HG03571 (cell line): ENCODE results near the gene TMEM156.
"Not testable (repeated sequence)": the region's sequence is repeated elsewhere in the genome, so short reads cannot be mapped to it uniquely, and the experiment has no call there.

Experiments
- ATAC-seq: cut with Tn5 transposase; IDR thresholded peaks from one replicate; pipeline ENCODE4 v1.9.1; 2021; ENCODE audit not compliant: unreplicated experiment

The TMEM156 gene

DNA sequence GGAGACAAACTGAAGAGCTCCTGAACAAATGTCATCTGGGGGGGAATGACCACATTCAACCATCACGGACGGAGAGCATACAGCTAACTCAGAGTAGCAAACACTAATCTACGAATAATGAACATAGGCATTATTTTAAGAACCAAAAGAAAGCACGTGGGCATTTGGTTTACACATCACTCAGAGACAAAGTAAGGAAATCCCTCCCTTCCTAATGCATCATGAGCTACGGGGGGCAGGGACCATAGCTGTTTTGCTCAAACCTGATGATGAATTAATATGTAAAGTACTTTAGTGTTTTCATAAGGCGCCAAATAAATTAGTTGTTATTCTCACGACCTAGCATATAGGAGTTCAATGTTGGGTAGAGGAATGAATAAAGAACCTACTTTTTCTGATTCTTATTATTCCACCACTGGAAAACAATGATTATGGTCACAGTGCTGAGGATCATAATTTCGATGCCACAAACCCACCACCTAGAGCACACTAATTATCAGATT is 11.7 kb upstream of the TMEM156 start:
- no peak for ATAC-seq

DNA sequence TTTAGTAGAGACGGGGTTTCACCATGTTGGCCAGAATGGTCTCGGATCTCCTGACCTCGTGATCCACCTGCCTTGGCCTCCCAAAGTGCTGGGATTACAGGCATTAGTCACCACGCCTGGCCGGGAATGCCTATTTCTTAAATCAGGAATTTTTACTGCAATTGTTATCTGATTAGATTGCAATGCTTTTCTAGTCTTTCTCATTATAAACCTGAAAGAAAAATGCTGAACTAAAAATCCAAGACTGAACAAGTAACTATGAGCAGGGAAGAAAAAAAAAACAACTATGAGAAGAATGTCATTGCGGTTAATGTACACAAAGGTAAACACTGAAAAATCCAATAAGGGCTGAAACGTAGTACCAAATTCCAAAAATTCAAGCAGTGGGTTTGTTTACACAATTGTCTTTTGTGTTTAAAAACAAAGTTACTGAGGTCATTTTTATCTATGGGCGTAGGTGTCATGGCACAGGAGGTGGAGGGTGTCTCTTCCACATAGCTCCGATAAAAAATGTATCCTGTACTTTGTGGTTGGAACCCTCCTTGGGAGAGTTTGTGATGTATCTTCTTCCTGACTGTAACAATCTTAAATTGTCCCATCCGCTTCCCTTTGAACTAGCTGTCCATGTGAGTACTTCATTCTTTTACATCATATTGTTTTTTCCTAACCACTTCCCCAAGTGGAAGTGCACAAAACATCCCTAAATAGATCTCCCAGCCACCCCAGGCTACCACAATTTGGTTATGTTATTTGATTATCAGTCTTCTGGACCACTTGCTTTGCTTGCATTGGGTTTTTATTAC is 11.1 kb upstream of the TMEM156 start:
- no peak for ATAC-seq

DNA sequence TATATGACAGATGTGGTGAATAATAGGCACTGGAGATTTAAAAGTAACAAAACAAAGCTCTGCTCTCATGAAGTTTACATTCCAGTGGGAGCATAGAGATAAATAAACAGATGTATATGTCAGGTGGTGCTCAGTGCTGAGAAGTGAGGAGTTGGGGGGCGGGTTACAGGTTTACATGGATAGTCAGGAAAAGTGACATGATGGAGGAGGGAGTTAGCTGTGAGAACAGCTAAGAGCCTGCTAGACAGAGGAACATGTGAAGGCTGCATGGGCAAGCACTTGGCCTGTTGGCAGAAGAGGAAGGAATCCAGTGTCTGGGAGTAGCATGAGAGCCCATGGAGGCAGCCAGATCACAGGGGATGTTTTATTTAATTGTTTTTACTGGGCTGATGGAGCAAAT is 10.2 kb upstream of the TMEM156 start:
- no peak for ATAC-seq

DNA sequence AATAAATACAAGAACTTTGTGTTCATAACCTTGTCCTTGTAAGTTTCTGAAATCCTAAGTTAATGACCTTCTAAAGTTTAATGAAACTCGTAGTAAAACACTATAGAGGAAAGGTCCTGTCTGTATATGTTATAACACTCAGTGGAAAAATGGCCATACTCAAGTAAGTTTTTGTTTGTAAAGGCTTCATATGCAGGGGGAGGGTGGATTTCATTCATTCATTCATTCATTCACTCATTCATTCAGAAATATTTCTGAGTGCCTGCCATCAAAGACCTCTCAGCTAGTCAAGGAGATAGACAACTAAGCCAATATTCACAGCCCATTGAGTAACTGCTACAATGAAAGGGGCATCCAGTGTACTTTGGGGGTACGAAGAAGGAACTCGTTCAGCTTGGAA is 6.9 kb upstream of the TMEM156 start:
- no peak for ATAC-seq

DNA sequence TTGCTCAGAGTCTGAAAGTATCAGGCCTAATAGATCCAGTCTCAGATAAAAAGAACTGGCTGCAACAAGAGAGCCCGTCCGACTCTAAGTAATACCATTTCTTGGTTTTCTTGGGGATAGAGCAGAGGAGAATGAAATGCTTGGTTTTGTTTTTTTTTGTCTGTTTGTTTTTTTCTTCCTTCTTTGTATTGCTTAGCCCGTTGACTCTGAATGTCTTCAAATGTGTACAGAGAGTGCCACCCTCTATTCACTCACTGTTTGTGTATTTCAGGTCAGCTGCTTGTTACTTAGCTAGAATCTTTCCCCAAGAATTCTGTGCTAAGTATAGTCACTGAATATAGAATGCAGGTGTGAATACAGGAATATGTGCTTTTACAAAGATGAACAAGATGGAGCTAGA is 5.7 kb upstream of the TMEM156 start:
- no peak for ATAC-seq

DNA sequence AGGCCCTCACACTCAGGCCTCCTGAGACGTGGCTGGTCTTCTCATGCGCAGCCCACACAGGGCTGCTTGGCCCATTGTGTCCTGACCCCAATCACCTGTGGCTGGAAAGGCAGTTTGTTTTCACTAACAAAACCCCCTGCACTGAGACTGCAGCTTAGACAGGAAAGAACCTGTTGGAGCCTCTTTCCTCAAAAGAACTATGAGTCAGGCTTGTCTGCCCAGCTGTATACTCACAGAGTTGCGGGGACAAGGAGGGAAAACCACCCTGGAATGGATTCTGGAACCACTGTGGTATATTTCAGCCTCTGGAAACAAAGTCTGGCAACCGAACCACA is 5.2 kb upstream of the TMEM156 start:
- no peak for ATAC-seq

DNA sequence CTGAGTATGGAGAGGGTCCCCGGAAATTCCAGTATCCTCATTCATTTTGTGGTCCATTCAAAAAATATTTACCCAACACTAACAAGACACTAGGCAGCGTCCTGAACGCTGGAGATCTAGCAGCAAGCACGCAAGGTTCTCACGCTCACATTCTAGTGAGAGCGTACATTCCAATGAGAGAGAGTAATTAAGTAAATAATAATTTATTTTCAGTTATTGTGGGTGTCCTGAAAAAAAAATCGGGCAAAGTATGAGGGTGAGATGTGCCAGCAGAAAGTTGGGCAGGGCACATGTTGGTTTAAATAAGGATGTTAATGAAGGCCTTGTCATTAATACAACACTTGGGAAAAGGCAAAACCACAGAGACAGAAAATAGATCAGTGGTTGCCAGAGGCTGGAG is 4.0 kb upstream of the TMEM156 start:
- ATAC-seq: no peak

DNA sequence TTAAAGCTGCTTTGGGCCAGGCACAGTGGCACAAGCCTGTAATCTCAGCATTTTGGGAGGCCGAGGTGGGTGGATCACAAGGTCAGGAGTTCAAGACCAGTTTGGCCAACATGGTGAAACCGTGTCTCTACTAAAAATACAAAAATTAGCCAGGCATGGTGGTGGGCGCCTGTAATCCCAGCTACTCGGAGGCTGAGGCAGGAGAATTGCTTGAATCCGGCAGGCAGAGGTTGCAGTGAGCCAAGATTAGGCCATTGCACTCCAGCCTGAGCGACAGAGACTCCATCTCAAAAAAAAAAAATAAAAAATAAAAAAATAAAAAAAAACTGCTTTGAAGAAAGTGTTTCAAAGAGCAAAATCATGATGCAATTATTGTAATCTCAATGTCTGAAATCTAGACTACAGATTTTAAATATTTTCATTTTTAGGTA is 604 bp downstream of the TMEM156 start:
- ATAC-seq: not testable (repeated sequence)

DNA sequence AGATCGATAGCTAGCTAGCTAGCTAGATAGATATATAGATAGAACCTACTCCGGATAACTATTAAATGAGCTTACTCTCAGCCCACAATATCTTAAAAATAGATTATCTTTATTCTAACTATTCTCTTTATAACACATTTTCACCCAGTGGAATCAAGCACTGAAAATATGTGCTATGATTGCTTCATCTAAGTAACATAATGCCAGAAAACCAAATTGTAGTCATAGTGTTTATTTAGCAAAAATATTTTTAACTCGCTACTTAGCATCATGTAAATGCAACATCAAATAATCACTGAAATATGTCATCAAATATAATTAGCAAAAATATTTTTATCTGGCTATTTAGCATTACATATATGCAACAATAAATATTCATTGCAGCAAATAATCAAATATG is 1.5 kb downstream of the TMEM156 start:
- no peak for ATAC-seq

DNA sequence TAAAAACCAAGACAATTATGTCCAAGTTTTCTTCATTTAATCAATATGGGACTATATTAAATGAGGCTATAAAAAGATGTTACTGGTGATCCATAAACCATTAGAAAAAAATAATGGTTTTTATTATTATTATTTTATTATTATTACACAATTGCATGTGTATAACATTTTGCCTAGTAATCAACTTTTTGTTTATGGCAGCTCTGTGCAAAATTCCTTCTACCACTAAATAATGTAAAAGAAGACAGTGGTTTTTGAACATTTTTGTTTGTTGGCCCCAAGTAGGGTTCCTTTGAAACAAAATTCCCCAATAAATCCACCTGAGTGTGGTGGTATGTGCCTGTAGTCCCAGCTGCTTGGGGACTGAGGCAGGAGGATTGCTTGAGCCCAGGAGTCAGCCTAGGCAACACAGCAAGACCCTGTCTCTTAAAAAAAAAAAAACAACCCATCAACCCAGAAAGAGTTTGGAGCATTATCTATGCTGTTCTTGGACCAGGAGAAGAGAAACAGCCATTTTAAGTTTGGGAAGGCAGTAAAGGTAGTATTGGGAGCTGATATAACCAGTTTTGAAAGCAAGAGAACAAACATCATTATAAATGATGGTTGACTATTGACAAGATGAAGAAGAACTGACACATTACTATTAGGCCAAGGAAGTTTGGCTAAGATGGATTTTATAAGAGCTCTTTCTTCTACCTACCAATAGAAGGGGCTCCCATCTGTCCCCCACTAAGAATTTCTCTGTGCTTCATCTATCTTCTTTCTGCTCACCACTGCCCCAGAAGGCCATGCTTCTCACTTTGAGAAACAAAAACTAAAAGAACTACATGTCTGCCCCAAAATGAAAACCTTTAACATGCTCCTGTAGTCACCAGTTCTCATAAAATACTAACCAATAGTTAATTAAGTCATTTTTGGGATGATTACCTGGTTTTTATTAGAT is 2.2 kb downstream of the TMEM156 start:
- no peak for ATAC-seq

DNA sequence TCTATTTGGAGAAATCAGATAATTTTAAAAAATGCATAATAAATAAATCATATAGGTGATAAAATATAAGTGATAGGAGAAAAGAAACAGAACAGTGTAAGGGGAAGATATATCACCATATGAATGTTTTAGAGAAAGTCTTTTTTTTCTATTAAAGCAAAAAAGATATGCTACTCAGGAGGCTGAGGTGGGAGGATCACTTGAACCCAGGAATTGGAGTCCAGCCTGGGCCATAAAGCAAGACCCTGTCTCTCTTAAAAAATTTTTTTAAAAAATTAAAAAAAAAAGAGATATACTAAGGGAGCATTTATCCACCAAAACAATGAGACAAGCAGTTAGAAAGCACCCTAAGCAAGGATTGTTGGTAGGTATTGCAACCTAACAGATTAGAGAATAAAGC is 6.1 kb downstream of the TMEM156 start:
- ATAC-seq: no peak

DNA sequence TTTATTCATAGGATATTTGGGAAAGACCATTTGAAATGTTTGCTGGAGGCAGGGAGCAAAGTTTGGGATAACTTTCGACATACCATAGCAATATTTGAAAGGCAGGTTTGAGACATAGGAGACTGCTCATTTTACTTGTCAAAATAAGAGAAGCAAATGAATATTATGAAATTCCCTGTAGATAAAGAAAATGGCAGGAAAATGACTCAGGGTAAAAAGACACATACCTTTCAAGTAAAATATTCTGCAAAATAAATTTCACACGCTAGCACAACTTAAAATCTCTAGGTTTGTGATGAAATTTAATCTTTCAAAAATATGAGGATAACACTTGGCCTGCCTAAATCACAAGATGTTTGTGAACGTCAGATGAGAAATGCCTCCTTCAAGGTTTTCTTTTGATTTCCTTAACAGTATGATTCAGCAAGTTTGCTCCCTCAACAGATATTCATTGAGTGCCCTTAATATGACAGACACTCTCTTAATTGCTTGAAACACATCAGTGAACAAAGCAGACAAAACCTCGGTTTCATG is 6.6 kb downstream of the TMEM156 start:
- ATAC-seq: no peak

DNA sequence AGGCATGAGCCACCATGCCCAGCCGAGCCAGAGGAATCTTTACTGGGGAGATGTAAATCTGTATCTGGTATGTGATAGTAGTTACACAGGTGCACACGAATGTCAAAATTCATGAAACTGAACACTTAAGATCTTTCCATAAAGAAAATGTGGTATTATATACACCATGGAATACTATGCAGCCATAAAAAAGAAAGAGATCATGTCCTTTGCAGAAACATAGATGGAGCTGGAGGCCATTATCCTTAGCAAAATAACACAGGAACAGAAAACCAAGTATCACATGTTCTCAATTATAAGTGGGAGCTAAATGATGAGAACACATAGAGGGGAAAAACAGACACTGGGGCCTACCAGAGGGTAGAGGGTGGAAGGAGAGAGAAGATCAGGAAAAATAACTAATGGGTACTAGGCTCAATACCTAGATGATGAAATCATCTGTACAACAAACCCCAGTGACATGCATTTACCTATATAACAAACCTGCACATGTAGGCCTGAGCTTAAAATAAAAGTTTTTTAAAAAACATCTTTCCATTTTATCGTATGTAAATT is 7.8 kb downstream of the TMEM156 start:
- ATAC-seq: no peak

DNA sequence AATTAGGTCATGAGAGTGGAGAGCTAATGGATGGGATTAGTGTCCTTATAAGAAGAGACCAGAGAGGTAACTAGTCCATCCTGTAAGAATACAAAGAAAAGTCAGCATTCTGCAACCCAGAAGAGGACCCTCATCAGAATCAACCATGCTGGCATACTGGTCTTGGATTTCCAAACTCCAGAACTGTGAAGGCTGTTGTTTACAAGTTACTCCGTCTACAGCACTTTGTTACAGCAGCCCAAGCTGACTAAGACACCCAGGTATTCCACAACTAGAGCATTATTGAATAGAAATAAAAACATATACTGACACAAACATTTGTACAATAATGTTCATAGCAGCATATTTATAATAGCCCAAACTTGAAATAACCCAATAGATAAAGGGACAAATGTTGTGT is 9.2 kb downstream of the TMEM156 start:
- ATAC-seq: no peak

DNA sequence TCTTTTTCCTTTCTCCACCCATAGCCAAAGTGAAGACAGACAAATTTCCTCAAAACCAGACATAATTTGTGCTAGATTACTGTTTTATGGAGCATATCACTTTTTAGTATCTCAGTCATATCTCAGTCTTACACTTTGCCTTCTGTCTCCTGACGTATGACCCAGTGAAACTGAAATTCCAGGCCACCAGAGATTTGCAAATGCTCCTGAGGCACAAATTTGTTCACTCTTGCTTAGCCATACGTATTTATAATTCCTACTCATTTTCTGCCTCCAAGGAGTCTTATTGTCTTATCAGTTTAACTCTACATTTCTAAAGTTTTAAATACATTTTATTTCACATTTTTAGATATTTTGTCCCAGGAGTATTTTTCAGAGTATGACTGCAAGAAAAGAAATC is 10.0 kb downstream of the TMEM156 start:
- ATAC-seq: no peak

DNA sequence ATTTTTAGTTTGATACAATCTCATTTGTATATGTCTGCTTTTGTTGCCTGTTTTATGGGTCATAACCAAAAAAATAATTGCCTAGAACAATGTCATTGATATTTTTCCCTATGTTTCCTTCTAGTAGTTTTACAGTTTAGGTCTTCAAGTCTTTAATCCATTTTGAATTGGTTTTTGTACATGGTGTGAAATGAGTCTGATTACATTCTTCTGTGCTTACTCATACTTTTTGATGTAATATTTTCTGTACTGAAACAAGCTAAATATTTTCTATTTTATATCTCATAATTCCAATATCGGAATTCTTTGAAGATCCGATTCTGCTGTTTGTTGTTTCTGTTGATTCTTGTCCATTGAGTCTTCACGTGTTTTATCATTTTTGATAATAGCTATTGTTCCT is 10.6 kb downstream of the TMEM156 start:
- no peak for ATAC-seq

DNA sequence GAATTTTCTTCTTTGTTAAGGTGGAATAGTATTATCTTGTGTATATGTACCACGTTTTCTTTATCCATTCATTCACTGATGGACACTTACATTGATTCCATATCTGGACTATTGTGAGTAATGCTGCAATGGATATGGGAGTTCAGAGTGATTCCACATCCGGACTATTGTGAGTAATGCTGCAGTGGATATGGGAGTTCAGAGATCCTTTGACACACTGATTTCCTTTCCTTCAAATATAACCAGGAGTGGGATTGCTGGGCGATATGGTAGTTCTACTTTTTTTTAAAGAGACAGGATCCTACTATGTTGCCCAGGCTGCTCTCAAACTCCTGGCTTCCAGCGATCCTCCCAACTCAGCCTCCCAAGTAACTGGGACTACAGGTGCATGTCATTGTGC is 12.1 kb downstream of the TMEM156 start:
- no peak for ATAC-seq

DNA sequence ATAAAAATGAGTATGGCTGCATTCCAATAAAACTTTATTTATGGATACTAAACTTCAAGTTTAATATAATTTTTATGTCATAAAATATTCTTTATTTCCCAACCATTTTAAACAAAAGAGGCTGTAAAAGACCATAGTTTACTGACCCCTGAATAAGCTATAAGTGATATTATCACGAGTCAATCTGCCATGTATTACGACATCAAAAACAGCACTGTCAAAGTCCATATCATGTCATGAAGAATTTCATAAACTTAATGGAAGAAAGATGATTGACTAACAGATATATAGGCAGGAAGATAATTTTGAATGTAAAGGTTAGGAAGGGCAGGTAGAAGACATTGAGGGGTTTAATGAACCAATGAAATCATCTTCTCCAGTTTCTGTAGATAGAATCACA is 18.2 kb downstream of the TMEM156 start:
- no peak for ATAC-seq

DNA sequence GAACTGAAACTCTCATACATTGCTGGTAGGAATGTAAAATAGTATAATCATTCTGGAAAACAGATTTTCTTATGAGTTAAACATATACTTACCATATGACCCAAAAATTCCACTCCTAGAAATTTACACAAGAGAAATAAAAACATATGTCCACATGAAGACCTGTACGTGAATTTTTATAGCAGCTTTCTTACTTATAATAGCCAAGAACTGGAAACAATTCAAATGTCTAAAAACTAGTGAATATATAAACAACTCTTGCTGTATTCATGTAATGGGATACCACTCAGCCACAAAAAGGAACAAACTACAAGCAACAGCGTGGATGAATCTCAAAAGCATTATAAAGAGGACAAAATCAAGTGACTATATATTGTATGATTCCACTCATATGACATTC is 27.5 kb downstream of the TMEM156 start:
- no peak for ATAC-seq

DNA sequence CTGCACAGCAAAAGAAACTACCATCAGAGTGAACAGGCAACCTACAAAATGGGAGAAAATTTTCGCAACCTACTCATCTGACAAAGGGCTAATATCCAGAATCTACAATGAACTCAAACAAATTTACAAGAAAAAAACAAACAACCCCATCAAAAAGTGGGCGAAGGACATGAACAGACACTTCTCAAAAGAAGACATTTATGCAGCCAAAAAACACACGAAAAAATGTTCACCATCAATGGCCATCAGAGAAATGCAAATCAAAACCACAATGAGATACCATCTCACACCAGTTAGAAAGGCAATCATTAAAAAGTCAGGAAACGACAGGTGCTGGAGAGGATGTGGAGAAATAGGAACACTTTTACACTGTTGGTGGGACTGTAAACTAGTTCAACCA is 30.2 kb downstream of the TMEM156 start:
- not testable (repeated sequence) for ATAC-seq

DNA sequence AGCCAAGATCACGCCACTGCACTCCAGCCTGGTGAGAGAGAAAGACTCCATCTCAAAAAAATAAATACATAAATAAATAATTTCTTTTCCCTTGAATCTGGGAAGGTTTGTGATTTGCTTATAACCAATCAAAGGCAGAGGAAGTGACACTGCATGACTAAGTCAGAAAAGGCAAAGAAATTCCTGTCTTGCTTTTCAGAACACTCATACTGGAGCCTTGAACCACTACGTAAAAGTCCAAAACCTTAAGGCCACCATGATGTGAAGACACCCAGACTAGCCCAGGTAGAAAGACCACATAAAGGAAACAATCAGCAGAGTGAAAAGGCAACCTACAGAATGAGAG is 36.6 kb downstream of the TMEM156 start:
- ATAC-seq: no peak

DNA sequence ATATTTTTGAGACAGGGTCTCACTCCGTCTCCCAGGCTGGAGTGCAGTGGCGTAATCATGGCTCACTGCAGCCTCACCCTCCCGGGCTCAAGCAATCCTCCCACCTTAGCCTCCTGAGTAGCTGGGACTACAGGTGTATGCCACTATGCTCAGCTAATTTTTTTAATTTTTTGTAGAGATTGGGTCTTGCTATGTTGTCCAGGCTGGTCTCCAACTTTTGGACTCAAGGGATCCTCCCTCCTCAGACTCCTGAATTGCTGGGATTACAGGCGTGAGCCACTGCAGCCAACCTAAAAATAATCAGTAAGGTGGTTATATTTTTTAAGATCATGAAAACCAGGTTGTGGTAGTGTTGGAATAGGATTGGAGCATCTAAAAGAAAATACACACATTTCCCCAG is 38.1 kb downstream of the TMEM156 start:
- ATAC-seq: no peak
